Astrocyte of the cerebellum (primary cell): ENCODE results near the gene TP53BP1.

Experiments used
- DNase-seq: peaks from one replicate; pipeline ENCODE4 v3.0.0-alpha.2; 2011; ENCODE audit warnings: low read depth
- H3K4me3 ChIP-seq: 2 replicates; pipeline ENCODE4 v1.5.1; 2011; ENCODE audit warnings: mild to moderate bottlenecking, low read depth, low read length, moderate library complexity
- in situ Hi-C: cut with HindIII; loops from 2 replicates; pipeline ENCODE4 v1.10.0; 2017; ENCODE audit warnings: low sequenced_read_pairs
- TF ChIP-seq, protein P1 (sequence below): IDR thresholded peaks from 2 replicates; pipeline ENCODE4 v1.5.1; 2012; ENCODE audit warnings: low read length, low read depth, moderate library complexity, mild to moderate bottlenecking; ENCODE audit errors: missing control alignments

TP53BP1 gene

GRCh38 chr15:43529587-43530345 is 36.8 kb upstream of the TP53BP1 start:
- in situ Hi-C loops = no loop called here
- TF ChIP-seq, protein P1, sequence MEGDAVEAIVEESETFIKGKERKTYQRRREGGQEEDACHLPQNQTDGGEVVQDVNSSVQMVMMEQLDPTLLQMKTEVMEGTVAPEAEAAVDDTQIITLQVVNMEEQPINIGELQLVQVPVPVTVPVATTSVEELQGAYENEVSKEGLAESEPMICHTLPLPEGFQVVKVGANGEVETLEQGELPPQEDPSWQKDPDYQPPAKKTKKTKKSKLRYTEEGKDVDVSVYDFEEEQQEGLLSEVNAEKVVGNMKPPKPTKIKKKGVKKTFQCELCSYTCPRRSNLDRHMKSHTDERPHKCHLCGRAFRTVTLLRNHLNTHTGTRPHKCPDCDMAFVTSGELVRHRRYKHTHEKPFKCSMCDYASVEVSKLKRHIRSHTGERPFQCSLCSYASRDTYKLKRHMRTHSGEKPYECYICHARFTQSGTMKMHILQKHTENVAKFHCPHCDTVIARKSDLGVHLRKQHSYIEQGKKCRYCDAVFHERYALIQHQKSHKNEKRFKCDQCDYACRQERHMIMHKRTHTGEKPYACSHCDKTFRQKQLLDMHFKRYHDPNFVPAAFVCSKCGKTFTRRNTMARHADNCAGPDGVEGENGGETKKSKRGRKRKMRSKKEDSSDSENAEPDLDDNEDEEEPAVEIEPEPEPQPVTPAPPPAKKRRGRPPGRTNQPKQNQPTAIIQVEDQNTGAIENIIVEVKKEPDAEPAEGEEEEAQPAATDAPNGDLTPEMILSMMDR = no peak
- DNase-seq = no peak
- no peak overlapping the region for H3K4me3 ChIP-seq

- in situ Hi-C loops = no loop called here
- TF ChIP-seq, protein P1 = no peak
- DNase-seq = no peak
- H3K4me3 ChIP-seq = no peak overlapping the region
Measured at GRCh38 chr15:43529141-43529540, 36.2 kb upstream of the TP53BP1 start.

- TF ChIP-seq, protein P1 = no peak
- H3K4me3 ChIP-seq = no peak overlapping the region
- in situ Hi-C loops = no loop called here
- DNase-seq = no peak
Measured at GRCh38 chr15:43528542-43529007, 35.6 kb upstream of the TP53BP1 start.

DNA sequence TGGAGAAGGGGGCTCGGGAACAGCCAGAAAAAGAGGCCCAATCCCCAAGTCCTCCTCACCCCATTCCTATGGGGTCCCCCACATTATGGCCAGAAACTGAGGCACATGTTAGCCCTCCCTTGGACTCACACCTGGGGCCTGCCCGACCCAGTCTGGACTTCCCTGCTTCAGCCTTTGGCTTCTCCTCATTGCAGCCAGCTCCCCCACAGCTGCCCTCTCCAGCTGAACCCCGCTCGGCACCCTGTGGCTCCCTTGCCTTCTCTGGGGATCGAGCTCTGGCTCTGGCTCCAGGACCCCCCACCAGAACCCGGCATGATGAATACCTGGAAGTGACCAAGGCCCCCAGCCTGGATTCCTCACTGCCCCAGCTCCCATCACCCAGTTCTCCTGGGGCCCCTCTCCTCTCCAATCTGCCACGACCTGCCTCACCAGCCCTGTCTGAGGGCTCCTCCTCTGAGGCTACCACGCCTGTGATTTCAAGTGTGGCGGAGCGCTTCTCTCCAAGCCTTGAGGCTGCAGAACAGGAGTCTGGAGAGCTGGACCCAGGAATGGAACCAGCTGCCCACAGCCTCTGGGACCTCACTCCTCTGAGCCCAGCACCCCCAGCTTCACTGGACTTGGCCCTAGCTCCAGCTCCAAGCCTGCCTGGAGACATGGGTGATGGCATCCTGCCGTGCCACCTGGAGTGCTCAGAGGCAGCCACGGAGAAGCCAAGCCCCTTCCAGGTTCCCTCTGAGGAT is 35.0 kb upstream of the TP53BP1 start:
- TF ChIP-seq, protein P1 = no peak
- DNase-seq = no peak
- in situ Hi-C loops = no loop called here
- H3K4me3 ChIP-seq = no peak overlapping the region

DNA sequence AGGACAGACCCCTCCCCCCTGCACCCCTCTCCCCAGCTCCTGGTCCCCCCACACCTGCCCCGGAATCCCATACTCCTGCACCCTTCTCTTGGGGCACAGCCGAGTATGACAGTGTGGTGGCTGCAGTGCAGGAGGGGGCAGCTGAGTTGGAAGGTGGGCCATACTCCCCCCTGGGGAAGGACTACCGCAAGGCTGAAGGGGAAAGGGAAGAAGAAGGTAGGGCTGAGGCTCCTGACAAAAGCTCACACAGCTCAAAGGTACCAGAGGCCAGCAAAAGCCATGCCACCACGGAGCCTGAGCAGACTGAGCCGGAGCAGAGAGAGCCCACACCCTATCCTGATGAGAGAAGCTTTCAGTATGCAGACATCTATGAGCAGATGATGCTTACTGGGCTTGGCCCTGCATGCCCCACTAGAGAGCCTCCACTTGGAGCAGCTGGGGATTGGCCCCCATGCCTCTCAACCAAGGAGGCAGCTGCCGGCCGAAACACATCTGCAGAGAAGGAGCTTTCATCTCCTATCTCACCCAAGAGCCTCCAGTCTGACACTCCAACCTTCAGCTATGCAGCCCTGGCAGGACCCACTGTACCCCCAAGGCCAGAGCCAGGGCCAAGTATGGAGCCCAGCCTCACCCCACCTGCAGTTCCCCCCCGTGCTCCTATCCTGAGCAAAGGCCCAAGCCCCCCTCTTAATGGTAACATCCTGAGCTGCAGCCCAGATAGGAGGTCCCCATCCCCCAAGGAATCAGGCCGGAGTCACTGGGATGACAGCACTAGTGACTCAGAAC is 34.3 kb upstream of the TP53BP1 start:
- no peak for DNase-seq
- in situ Hi-C loops = no loop called here
- no peak overlapping the region for H3K4me3 ChIP-seq
- TF ChIP-seq, protein P1 = no peak

DNA sequence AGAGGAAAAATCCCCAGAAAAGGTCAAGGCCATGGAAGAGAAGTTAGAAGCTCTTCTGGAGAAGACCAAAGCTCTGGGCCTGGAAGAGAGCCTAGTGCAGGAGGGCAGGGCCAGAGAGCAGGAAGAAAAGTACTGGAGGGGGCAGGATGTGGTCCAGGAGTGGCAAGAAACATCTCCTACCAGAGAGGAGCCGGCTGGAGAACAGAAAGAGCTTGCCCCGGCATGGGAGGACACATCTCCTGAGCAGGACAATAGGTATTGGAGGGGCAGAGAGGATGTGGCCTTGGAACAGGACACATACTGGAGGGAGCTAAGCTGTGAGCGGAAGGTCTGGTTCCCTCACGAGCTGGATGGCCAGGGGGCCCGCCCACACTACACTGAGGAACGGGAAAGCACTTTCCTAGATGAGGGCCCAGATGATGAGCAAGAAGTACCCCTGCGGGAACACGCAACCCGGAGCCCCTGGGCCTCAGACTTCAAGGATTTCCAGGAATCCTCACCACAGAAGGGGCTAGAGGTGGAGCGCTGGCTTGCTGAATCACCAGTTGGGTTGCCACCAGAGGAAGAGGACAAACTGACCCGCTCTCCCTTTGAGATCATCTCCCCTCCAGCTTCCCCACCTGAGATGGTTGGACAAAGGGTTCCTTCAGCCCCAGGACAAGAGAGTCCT is 33.4 kb upstream of the TP53BP1 start:
- in situ Hi-C loops = no loop called here
- no peak for DNase-seq
- TF ChIP-seq, protein P1 = no peak

More for the DNA sequence above, 33.4 kb upstream of the TP53BP1 start:
- H3K4me3 ChIP-seq = no peak overlapping the region
